ENCODE data around the gene ENO1. TPM values are rescaled to one million over a fixed set of nuclear protein-coding genes. Genes with fewer than 3 reads are reported as not detected.

The ENO1 gene
- total RNA-seq, 4 donors from 2014 or later = 355 to 741 (median 478) TPM

DNA sequence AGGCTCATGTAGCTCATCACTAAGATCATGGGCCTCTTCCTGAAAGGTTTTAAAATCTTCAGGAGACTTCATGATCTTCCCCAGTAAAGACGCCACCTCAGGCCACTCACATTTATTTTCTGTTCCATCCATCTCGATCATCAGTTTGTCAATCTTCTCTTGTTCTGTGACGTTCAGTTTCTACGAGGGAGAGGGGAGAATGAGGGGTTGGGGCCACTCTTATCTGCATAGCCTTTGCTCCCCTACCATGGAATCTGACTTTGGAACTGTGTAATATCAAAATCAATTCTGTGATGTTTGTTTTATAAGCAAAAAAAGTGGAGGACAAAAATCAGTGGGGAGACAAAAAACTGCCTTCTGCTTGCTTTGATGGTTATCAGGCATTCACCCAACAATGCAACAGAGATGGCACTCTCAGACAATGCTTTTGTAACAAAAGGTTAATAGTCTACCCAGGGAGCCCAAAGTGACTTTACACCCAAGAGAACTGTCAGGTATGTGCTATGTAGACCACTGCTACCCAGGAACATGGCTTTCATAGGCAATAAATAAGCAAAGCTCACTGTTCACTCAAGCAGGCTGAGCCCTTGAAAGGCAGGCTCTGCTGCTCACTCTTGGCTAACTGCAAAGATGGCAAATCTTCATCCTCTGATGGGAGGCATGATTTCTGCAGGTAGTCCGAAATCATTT lies 10.5 kb downstream of the ENO1 start:
- intact Hi-C loops (cut with DNase I) = no loop called here
- H3K4me3 ChIP-seq (replicated peaks in 1 of 3) = no peak overlapping the region
- no peak for TF ChIP-seq POLR2A (IDR thresholded peaks at IDR 0.05)
- TF ChIP-seq, protein P1, sequence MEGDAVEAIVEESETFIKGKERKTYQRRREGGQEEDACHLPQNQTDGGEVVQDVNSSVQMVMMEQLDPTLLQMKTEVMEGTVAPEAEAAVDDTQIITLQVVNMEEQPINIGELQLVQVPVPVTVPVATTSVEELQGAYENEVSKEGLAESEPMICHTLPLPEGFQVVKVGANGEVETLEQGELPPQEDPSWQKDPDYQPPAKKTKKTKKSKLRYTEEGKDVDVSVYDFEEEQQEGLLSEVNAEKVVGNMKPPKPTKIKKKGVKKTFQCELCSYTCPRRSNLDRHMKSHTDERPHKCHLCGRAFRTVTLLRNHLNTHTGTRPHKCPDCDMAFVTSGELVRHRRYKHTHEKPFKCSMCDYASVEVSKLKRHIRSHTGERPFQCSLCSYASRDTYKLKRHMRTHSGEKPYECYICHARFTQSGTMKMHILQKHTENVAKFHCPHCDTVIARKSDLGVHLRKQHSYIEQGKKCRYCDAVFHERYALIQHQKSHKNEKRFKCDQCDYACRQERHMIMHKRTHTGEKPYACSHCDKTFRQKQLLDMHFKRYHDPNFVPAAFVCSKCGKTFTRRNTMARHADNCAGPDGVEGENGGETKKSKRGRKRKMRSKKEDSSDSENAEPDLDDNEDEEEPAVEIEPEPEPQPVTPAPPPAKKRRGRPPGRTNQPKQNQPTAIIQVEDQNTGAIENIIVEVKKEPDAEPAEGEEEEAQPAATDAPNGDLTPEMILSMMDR (IDR thresholded peaks at IDR 0.05) = no peak
- peaks cover 0 to 9% of the 10 kb centered on the region in 2 donors for H3K4me1 ChIP-seq
- H3K9me3 ChIP-seq = no peaks in the 10 kb centered on the region
- no peak overlapping the region for H3K27ac ChIP-seq
- DNase-seq = no peak
- H3K27me3 ChIP-seq = no peaks in the 10 kb centered on the region
- peaks cover 85 to 100% of the 10 kb centered on the region in 2 donors for H3K36me3 ChIP-seq
- WGBS, 2 donors = 90 to 93% methylated on average over 5 of the region's 5 CpGs

DNA sequence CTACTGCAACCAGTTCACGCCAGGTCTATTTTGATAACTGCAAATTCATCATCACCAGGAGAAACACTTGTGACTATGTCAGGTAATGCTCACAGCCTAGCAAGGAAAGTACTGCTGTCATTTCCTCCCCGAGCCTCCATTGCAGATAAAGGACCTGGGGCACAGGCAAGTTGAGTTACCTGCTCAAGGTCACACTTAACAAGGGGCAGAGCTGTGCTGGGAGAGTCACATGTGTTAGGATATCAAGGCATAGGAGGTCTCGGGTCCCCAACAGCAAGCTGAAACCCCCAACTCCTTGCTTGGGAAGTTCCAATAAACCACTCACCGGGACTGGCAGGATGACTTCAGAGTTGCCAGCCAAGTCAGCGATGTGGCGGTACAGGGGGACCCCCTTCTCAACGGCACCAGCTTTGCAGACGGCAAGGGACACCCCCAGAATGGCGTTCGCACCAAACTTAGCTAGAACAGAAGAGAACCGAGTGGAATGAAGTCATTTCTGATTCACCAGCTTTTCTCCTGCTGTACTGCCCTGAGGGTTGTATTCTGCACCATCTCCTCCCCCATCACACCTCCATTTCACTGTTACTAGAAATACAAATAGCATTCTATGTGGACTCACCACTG lies 11.6 kb downstream of the ENO1 start:
- Histone ChIP-seq H3K9me3 (no peaks in the 10 kb centered on the region), H3K4me1 (no peaks in the 10 kb centered on the region), H3K27me3 (no peaks in the 10 kb centered on the region), H3K27ac (no peak overlapping the region), H3K4me3 (replicated peaks in 1 of 3) (no peak overlapping the region), H3K36me3 (peaks cover 89 to 100% of the 10 kb centered on the region in 2 donors)
- no peak for DNase-seq
- 79 to 84% methylated on average over 5 to 11 of the region's 11 CpGs for WGBS, 2 donors
- TF ChIP-seq POLR2A (IDR thresholded peaks at IDR 0.05) = no peak
- TF ChIP-seq, protein P1 (IDR thresholded peaks at IDR 0.05) = no peak
- intact Hi-C loops (cut with DNase I) = no loop called here

DNA sequence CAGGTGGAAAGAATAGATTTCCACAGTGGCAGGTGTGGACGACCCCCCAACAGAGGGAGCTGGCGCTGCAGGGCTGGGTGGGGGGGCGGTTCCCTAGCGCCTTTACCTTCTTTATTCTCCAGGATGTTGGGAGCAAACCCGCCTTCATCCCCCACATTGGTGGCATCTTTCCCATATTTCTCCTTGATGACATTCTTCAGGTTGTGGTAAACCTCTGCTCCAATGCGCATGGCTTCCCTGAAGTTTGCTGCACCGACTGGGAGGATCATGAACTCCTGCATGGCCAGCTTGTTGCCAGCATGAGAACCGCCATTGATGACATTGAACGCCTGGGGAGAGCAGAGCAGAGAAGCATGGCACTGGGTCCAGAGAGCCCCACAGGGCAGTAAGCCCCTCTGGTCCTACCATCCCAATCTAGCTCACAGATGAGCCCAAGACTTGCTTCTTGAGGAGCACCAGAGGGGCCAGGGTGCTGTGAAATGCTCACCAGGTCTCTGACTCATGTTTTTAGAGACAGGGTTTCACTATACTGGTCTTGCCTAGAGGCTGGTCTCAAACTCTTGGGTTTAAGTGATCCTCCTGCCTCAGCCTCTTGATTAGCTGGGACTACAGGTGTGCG lies 12.2 kb downstream of the ENO1 start:
- TF ChIP-seq, protein P1 (IDR thresholded peaks at IDR 0.05) = no peak
- TF ChIP-seq POLR2A (IDR thresholded peaks at IDR 0.05) = no peak
- no peak overlapping the region for H3K27ac ChIP-seq
- no peaks in the 10 kb centered on the region for H3K9me3 ChIP-seq
- WGBS, 2 donors = 93 to 97% methylated on average over 10 of the region's 10 CpGs
- H3K4me1 ChIP-seq = no peaks in the 10 kb centered on the region
- H3K4me3 ChIP-seq (replicated peaks in 1 of 3) = no peak overlapping the region
- H3K27me3 ChIP-seq = no peaks in the 10 kb centered on the region
- intact Hi-C loops (cut with DNase I) = no loop called here
- H3K36me3 ChIP-seq = peaks cover 87 to 100% of the 10 kb centered on the region in 2 donors
- DNase-seq = no peak

- intact Hi-C loops (cut with DNase I) = loop anchor here (5.0 kb wide), 1 partner anchor 122 kb away; no protein-coding TSS in a partner anchor
- Histone ChIP-seq H3K27ac (no peak overlapping the region), H3K4me3 (replicated peaks in 1 of 3) (no peak overlapping the region), H3K4me1 (no peaks in the 10 kb centered on the region), H3K36me3 (peaks cover 86 to 99% of the 10 kb centered on the region in 2 donors), H3K9me3 (no peaks in the 10 kb centered on the region), H3K27me3 (no peaks in the 10 kb centered on the region)
- 93 to 98% methylated on average over 5 to 6 of the region's 6 CpGs for WGBS, 2 donors
- DNase-seq = no peak
- TF ChIP-seq, protein P1 (IDR thresholded peaks at IDR 0.05) = no peak
- TF ChIP-seq POLR2A (IDR thresholded peaks at IDR 0.05) = no peak
Observed at GRCh38 chr1:8864713-8865344, 13.7 kb downstream of the ENO1 start.
